SK-N-MC (cell line): ENCODE data around the gene AP1M1.

Source experiments
- EZH2 ChIP-seq: fragments of 200-600 bp; sonication (generic); IDR thresholded peaks from one replicate; pipeline ENCODE4 v1.6.1; 2017; ENCODE audit warnings: antibody characterized with exemption
- POLR2AphosphoS5 ChIP-seq: IDR thresholded peaks from 2 replicates; pipeline ENCODE4 v1.6.1; 2012; ENCODE audit warnings: mild to moderate bottlenecking, low read depth, low read length, borderline replicate concordance

DNA sequence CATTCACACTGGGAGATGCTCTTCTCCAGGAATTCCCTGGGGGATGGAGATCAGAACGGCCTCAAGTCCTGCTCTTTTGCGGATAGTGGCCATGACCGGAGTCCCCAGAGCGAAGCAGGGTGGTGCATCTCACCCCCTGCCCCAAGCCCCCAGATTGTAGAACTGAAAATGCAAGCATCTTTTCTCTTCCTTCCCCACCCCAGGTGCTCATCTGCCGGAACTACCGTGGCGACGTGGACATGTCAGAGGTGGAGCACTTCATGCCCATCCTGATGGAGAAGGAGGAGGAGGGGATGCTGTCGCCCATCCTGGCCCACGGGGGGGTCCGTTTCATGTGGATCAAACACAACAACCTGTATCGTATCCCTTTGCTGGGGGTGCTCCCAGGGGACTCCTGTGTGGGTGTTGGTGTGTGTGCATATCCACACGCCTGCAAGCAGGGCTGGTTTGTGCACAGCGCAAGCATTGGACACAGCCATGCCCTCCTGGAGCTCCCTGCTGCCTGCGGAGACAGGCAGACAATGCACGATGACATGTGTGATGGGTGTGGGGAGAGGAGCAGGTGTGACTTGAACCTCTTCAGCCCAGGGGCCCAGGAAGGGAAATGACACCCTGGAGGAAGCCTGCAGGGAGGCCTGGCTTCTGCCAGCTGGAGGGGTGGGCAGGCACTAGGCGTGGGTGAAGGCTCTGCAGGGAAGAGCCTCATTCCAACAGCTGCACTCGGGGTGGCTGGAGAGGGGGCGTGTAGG lies 5.7 kb downstream of the AP1M1 start:
- TF ChIP-seq POLR2AphosphoS5, result no peak
- no peak for TF ChIP-seq EZH2
